NCI-H1930 (cell line): ENCODE results near the gene CETN3.
"Not testable (repeated sequence)": the region's sequence is repeated elsewhere in the genome, so short reads cannot be mapped to it uniquely, and the experiment has no call there.

ENCODE experiments used
- DNase-seq, 2 experiments: peaks; one replicate each; lab custom pipeline; 2025; lab: John Stamatoyannopoulos, UW

The CETN3 gene

DNA sequence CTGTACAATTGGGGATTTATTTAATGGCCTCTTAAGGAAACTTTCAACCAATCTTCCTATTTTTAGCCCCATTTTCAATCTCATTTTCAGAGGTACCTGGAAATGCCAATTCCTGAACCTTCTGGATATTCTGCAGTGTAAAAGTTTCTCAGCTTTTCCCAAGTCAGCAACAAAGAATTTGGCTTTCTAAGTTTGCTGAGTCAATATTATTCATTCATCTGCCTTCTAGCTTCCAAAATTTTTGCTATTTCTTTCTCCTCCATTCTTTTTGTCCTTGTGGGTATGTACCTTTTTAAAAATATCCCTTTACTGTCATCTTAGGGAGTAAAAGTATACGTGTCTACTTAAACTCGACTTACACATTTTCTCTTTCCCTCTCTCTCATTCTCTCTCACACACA lies 25.7 kb downstream of the CETN3 start:
- DNase-seq = no peak

DNA sequence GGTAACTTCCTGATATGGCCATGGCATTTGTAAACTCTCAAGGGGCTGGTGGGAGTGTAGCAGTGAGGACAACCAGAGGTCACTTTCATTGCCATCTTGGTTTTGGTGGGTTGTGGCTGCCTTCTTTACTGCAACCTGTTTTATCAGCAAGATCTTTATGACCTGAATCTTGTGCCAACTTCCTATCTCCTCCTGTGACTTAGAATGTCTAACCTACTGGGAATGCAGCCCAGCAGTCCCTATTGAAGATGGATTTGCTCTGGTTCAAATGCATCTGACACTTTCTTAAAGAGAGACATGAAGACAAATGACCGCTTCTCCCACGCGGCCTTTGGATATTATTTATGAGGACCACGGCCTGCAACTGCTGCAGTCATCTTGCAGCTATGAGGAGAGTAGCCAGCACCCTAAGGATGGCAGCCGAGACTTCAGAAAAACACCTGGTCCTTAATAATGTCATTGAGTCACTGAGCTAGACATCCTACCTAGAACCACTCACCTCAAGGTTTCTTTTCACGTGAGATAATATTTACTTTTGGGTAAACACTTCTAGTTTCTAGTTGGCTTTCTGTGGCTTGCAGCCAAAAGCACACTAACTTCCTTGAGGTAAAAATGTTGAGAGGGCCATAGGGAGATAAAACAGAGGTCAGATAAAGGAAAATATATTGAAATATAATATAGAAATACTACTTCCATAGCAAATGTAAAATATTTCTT lies 28.2 kb downstream of the CETN3 start:
- DNase-seq = no peak

- DNase-seq = no peak
Measured at GRCh38 chr5:90379652-90380051, 29.9 kb downstream of the CETN3 start.

- DNase-seq = no peak
Measured at GRCh38 chr5:90378752-90379151, 30.8 kb downstream of the CETN3 start.

DNA sequence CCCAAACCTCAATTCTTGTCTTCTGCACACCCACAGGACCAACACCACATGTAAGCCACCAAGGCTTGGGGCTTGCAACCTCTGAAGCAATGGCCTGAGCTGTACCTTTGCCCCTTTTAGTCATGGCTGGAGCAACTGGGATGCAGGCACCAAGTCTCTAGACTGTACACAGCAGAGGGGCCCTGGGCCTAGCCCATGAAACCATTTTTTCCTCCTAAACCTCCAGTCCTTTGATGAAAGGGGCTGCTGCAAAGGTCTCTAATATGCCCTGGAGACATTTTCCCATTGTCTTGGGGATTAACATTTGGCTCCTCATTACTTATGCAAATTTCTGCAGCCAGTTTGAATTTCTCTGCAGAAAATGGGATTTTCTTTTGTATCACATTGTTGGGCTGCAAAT lies 38.3 kb downstream of the CETN3 start:
- not testable (repeated sequence) for DNase-seq

- no peak for DNase-seq
Measured at GRCh38 chr5:90368454-90369246, 40.9 kb downstream of the CETN3 start.

- DNase-seq = no peak
Measured at GRCh38 chr5:90367879-90368278, 41.7 kb downstream of the CETN3 start.

GRCh38 chr5:90366948-90367347 lies 42.6 kb downstream of the CETN3 start:
- no peak for DNase-seq

DNA sequence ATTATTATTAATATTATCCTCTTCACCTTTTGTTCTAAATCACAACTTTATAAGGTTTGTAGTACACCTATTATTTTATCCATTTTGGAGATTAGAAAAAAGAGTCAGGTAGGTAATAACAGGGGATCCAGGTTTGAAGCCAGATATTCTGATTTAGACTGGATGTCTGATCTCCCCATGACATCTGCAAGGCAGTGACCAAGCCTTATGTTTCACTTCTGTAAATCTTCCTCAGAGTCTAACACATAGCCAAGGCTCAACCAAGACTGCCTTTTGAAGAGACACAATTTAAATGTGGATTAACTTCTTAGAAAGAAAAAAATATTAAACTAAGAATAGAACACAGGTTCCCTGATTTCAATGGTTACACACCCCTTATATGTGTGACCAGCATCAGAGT lies 44.2 kb downstream of the CETN3 start:
- no peak for DNase-seq

- DNase-seq = no peak
Measured at GRCh38 chr5:90359073-90359920, 50.3 kb downstream of the CETN3 start.

DNA sequence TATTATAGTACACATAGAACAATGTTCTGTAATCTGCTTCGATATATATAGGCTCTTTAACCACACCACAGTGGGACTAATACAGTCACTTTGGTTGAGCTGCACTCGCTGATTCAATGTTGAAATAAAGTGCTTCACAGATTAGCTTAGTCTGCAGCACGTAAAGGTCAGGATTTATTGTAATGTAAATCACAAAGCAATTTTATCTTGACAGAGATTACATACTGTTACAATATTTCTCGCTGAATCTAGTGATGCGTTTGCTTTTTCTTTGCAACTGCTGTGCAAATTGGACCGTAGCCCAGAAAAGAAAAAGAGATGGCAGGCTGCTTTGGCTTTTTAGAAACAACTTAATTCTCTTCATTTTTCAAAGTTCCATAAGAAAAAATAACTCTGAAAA lies 52.9 kb downstream of the CETN3 start:
- peak in 1 of 2 experiments; percentile 60 for DNase-seq

DNA sequence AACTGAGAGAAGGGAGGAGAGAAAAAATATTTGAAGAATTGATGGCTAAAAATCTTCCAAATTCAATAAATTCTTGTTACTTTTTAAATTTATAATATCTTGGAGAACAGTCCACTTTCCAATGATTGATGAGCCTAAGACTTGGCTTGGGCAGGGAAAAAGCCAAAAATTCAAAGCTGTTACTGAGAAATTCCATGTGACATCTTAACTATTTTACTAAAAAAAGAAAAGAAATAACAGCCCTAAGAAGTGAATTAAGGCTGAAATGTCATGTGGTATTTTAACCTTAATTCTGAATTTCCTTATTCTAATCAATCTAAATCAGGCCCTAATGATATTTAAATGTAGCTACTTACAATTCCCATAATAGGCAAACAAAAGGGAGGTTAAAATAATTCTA lies 53.4 kb downstream of the CETN3 start:
- DNase-seq = no peak

GRCh38 chr5:90355635-90356034 lies 53.9 kb downstream of the CETN3 start:
- no peak for DNase-seq

- DNase-seq = no peak
Measured at GRCh38 chr5:90353254-90353653, 56.3 kb downstream of the CETN3 start.

GRCh38 chr5:90351101-90351500 lies 58.5 kb downstream of the CETN3 start:
- no peak for DNase-seq

GRCh38 chr5:90347462-90347861 lies 62.1 kb downstream of the CETN3 start:
- no peak for DNase-seq

DNA sequence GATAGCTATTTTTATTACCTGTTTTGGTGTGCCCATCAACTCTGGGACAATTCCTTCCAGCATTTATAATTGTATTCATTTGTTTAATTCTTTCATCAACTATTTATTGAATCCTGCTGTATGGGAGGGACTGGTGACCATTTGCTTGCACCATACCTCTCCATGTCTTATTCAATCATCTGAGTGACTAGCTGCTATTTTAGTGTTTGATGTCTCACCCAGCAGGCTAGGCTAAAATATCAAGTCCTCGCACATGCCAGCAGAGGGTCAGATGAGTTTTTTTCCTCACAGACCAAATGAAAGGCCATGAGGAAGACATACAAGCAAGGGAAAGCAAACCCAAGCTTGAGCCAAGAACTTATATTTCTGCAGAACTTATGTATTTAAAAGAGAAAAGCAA lies 63.9 kb downstream of the CETN3 start:
- no peak for DNase-seq

DNA sequence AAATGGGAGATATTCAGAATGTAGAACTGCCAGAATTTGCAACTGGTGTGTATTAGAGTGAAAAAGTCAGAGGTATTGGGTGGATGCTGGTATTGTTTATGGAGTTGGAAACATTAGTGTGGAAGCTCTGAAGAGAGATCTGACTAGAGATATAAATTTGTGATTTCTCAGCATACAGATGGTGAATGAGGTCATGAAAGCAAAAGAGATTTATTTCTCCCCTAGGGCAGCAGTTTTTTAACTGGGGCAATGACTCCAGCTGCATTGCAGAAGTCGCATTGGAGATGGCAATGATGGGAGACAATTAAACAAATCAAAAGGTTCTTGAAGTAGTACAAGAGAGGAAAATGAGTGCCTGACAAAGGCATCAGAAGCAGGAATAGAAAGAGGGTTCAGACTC lies 64.9 kb downstream of the CETN3 start:
- DNase-seq = no peak

DNA sequence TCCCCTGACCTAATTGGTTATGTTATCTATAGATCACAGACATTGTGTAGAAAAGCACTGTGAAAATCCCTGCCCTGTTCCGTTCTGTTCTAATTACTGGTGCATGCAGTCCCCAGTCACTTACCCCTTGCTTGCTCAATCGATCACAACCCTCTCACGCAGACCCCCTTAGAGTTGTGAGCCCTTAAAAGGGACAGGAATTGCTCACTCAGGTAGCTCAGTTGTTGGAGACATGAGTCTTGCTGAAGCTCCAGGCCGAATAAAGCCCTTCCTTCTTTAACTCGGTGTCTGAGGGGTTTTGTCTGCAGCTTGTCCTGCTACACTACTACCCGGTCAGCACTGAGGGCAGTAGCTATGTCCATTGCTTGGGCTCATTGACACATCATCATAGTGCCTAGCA lies 65.8 kb downstream of the CETN3 start:
- DNase-seq = not testable (repeated sequence)

- no peak for DNase-seq
Measured at GRCh38 chr5:90342576-90342975, 67.0 kb downstream of the CETN3 start.
